ENCODE results near the gene CAMK4.

DNA sequence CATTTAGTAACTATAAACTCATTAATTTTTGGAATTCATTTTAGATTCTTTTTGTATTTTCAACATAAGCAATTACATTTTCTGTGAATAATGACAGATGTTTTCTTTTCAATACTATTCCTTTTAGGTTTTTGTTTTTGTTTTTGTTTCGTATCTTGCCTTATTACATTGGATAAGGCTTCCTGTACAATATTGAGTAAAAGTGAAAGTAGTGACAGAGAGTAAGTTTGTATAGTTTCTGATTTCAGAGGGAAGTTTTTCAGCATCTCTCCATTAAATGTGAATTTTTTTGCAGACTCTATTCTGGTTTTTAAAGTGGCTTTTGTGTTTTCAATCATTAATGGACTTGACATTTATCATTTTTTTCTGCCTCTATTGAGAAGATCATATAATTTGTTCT is 12.8 kb upstream of the CAMK4 start:
- TF ChIP-seq, protein P1, sequence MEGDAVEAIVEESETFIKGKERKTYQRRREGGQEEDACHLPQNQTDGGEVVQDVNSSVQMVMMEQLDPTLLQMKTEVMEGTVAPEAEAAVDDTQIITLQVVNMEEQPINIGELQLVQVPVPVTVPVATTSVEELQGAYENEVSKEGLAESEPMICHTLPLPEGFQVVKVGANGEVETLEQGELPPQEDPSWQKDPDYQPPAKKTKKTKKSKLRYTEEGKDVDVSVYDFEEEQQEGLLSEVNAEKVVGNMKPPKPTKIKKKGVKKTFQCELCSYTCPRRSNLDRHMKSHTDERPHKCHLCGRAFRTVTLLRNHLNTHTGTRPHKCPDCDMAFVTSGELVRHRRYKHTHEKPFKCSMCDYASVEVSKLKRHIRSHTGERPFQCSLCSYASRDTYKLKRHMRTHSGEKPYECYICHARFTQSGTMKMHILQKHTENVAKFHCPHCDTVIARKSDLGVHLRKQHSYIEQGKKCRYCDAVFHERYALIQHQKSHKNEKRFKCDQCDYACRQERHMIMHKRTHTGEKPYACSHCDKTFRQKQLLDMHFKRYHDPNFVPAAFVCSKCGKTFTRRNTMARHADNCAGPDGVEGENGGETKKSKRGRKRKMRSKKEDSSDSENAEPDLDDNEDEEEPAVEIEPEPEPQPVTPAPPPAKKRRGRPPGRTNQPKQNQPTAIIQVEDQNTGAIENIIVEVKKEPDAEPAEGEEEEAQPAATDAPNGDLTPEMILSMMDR (IDR thresholded peaks at IDR 0.05; ENCODE audit: insufficient read depth, low read length), result no peak
- TF ChIP-seq, protein P2, sequence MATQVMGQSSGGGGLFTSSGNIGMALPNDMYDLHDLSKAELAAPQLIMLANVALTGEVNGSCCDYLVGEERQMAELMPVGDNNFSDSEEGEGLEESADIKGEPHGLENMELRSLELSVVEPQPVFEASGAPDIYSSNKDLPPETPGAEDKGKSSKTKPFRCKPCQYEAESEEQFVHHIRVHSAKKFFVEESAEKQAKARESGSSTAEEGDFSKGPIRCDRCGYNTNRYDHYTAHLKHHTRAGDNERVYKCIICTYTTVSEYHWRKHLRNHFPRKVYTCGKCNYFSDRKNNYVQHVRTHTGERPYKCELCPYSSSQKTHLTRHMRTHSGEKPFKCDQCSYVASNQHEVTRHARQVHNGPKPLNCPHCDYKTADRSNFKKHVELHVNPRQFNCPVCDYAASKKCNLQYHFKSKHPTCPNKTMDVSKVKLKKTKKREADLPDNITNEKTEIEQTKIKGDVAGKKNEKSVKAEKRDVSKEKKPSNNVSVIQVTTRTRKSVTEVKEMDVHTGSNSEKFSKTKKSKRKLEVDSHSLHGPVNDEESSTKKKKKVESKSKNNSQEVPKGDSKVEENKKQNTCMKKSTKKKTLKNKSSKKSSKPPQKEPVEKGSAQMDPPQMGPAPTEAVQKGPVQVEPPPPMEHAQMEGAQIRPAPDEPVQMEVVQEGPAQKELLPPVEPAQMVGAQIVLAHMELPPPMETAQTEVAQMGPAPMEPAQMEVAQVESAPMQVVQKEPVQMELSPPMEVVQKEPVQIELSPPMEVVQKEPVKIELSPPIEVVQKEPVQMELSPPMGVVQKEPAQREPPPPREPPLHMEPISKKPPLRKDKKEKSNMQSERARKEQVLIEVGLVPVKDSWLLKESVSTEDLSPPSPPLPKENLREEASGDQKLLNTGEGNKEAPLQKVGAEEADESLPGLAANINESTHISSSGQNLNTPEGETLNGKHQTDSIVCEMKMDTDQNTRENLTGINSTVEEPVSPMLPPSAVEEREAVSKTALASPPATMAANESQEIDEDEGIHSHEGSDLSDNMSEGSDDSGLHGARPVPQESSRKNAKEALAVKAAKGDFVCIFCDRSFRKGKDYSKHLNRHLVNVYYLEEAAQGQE (IDR thresholded peaks at IDR 0.05; ENCODE audit: insufficient replicate concordance, low read depth), result no peak
- no peak for TF ChIP-seq SPI1 (IDR thresholded peaks at IDR 0.05; ENCODE audit: borderline replicate concordance, low read depth)
- no peak for TF ChIP-seq GABPA (IDR thresholded peaks at IDR 0.05; ENCODE audit: low read depth)
- TF ChIP-seq POLR2AphosphoS5 (IDR thresholded peaks at IDR 0.05; ENCODE audit: low read depth), result no peak

All from HL-60 (cell line).